SU-DHL-6 (cell line): ENCODE measurements around the gene TBC1D5.

Experiments
- H2AFZ ChIP-seq: fragments of 200-600 bp; sonication (generic); 2 replicates; pipeline ENCODE4 v1.6.1; 2014; ENCODE audit warnings: low read depth, mild to moderate bottlenecking, moderate library complexity, mixed read lengths, antibody characterized with exemption, low read length; ENCODE audit not compliant: severe bottlenecking
- H3F3A ChIP-seq: fragments of 200-600 bp; shearing (Covaris generic); 2 replicates; pipeline ENCODE4 v1.6.0; 2016; ENCODE audit warnings: antibody characterized with exemption, mild to moderate bottlenecking; ENCODE audit not compliant: insufficient read depth
- H3K27ac ChIP-seq: fragments of 200-600 bp; sonication (generic); 2 replicates; pipeline ENCODE4 v1.5.1; 2016; ENCODE audit warnings: low read depth, mild to moderate bottlenecking, low read length, moderate library complexity, mixed read lengths
- H3K27me3 ChIP-seq: fragments of 200-600 bp; sonication (generic), shearing (Covaris generic); 2 replicates; pipeline ENCODE4 v1.6.0; 2014; ENCODE audit warnings: mild to moderate bottlenecking, low read length
- H3K36me3 ChIP-seq: fragments of 200-600 bp; sonication (generic); 2 replicates; pipeline ENCODE4 v1.6.1; 2014; ENCODE audit warnings: mild to moderate bottlenecking, low read length, mixed read lengths
- H3K4me2 ChIP-seq: fragments of 300-600, 200-600 bp; shearing (Covaris generic), sonication (generic); 2 replicates; pipeline ENCODE4 v1.6.0; 2014; ENCODE audit warnings: low read length, low read depth, mild to moderate bottlenecking; ENCODE audit not compliant: poor library complexity, severe bottlenecking
- H3K4me3 ChIP-seq: fragments of 200-600 bp; sonication (generic); 2 replicates; pipeline ENCODE4 v1.5.1; 2014; ENCODE audit warnings: antibody characterized with exemption, low read length, mild to moderate bottlenecking, mixed read lengths; ENCODE audit not compliant: insufficient read depth, poor library complexity, severe bottlenecking
- H3K79me2 ChIP-seq: fragments of 200-600 bp; sonication (generic); 2 replicates; pipeline ENCODE4 v1.6.1; 2014; ENCODE audit warnings: mild to moderate bottlenecking, low read length, moderate library complexity; ENCODE audit not compliant: insufficient read depth
- H3K9ac ChIP-seq: fragments of 200-600 bp; sonication (generic); 2 replicates; pipeline ENCODE4 v1.7.0; 2014; ENCODE audit warnings: mild to moderate bottlenecking, low read length
- H3K9me2 ChIP-seq: fragments of 200-600 bp; sonication (generic); replicated peaks from 2 replicates; pipeline ENCODE4 v1.6.1; 2014; ENCODE audit warnings: low read length; ENCODE audit not compliant: insufficient read depth
- H3K9me3 ChIP-seq: fragments of 200-600 bp; sonication (generic); 2 replicates; pipeline ENCODE4 v1.6.1; 2014; ENCODE audit warnings: low read length, mixed read lengths; ENCODE audit not compliant: insufficient read depth
- H4K20me1 ChIP-seq: fragments of 200-600 bp; sonication (generic); 2 replicates; pipeline ENCODE4 v1.6.1; 2014; ENCODE audit warnings: low read depth, mild to moderate bottlenecking, antibody characterized with exemption, low read length, moderate library complexity, mixed read lengths
- CTCF ChIP-seq: fragments of 200-600 bp; sonication (generic); IDR thresholded peaks from one replicate; pipeline ENCODE4 v1.5.1; 2017; ENCODE audit warnings: antibody characterized with exemption, mild to moderate bottlenecking, low read length, moderate library complexity; ENCODE audit not compliant: insufficient read depth, poor library complexity, severe bottlenecking
- EZH2phosphoT487 ChIP-seq: fragments of 200-600 bp; sonication (generic), shearing (Covaris generic); conservative IDR thresholded peaks from 2 replicates; pipeline ENCODE4 v1.6.1; 2018; ENCODE audit warnings: mild to moderate bottlenecking, antibody characterized with exemption, low read length, moderate library complexity, mixed read lengths

TBC1D5 gene

GRCh38 chr3:17322106-17322793 lies 420.2 kb downstream of the TBC1D5 start:
- TF ChIP-seq CTCF: no peak
- TF ChIP-seq EZH2phosphoT487: no peak

GRCh38 chr3:17320266-17320665 lies 422.2 kb downstream of the TBC1D5 start:
- Histone ChIP-seq H4K20me1 (no peaks in the 10 kb centered on the region), H3K27ac (no peak overlapping the region), H3K4me3 (no peak overlapping the region), H3K4me2 (no peak overlapping the region), H3K9ac (no peak overlapping the region), H2AFZ (no peak overlapping the region), H3K9me3 (no peaks in the 10 kb centered on the region), H3K9me2 (no peaks in the 10 kb centered on the region), H3K27me3 (no peaks in the 10 kb centered on the region), H3K36me3 (no peaks in the 10 kb centered on the region; the same call in 1 of the 2 replicates), H3F3A (no peaks in the 10 kb centered on the region), H3K79me2 (no peaks in the 10 kb centered on the region)
- TF ChIP-seq CTCF (no peak), EZH2phosphoT487 (no peak)

More at GRCh38 chr3:17322106-17322793, 420.2 kb downstream of the TBC1D5 start:
- Histone ChIP-seq H3K9ac (no peak overlapping the region), H3K27ac (no peak overlapping the region), H3K79me2 (no peaks in the 10 kb centered on the region), H3K9me3 (no peaks in the 10 kb centered on the region), H2AFZ (no peak overlapping the region), H3F3A (no peaks in the 10 kb centered on the region), H3K9me2 (no peaks in the 10 kb centered on the region), H3K27me3 (no peaks in the 10 kb centered on the region), H4K20me1 (no peaks in the 10 kb centered on the region), H3K4me2 (no peak overlapping the region), H3K4me3 (no peak overlapping the region), H3K36me3 (no peaks in the 10 kb centered on the region; the same call in 1 of the 2 replicates)

DNA sequence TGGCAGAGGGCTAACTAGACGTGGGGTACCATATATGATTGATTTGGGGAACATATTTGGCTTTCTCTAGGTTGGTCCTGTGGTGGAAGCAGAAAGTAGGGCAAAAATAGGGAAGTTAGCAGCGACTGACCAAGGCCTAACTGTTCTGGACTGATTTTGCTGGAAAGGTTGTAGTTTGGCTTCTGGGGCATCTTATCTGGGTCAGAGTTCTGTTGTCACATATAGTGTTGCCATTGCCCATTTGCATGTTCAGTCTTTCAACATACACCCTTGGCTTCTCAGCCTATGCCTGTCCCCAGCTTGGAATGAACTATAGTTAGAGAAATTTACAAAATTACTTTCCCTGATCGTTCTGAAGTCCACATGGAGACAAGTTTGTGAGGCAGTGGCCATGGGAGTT lies 426.5 kb downstream of the TBC1D5 start:
- Histone ChIP-seq H3K36me3 (no peaks in the 10 kb centered on the region; the same call in 1 of the 2 replicates), H4K20me1 (no peaks in the 10 kb centered on the region)

More for the DNA sequence above, 426.5 kb downstream of the TBC1D5 start:
- Histone ChIP-seq H3K27ac (no peak overlapping the region), H2AFZ (no peak overlapping the region), H3K9ac (no peak overlapping the region), H3F3A (no peaks in the 10 kb centered on the region), H3K4me2 (no peak overlapping the region), H3K9me2 (no peaks in the 10 kb centered on the region), H3K4me3 (no peak overlapping the region), H3K9me3 (no peaks in the 10 kb centered on the region), H3K27me3 (no peaks in the 10 kb centered on the region), H3K79me2 (no peaks in the 10 kb centered on the region)
- TF ChIP-seq EZH2phosphoT487 (no peak), CTCF (no peak)
